Small intestine (tissue), 16 donors: ENCODE results near the gene DLX2. TPM values are rescaled to one million over a fixed set of nuclear protein-coding genes. Genes with fewer than 3 reads are reported as not detected.
A peak's percentile ranks its signal among the peaks of the same experiment; 100 is the strongest.
"Not testable (repeated sequence)": the region's sequence is repeated elsewhere in the genome, so short reads cannot be mapped to it uniquely, and the experiment has no call there.

Experiments used
- DNase-seq, 2 donors: peaks; one replicate each; pipeline versions ENCODE4 v3.0.0 to v3.0.0-alpha.2; 2013
- FAIRE-seq: peaks from 2 replicates; lab custom pipeline; 2012; peaks lifted over from hg19 to GRCh38; lab: Jason Lieb, UNC
- H3K27ac ChIP-seq, 3 donors: one replicate each; pipeline ENCODE4 v1.5.1; 2013; ENCODE audit warnings: low read length in 2 of 3, mild to moderate bottlenecking in 2 of 3, control low read depth in 1 of 3, inconsistent platforms in 1 of 3, low read depth in 1 of 3, moderate library complexity in 1 of 3
- H3K27me3 ChIP-seq, 3 donors: one replicate each; pipeline ENCODE4 v1.6.1; 2013; ENCODE audit warnings: low read length in 3 of 3, inconsistent platforms in 1 of 3; ENCODE audit not compliant: control insufficient read depth in 3 of 3, insufficient read depth in 3 of 3
- H3K36me3 ChIP-seq, 3 donors: one replicate each; pipeline ENCODE4 v1.6.1; 2013; ENCODE audit warnings: low read length in 3 of 3, inconsistent platforms in 1 of 3, low read depth in 1 of 3, mild to moderate bottlenecking in 1 of 3, moderate library complexity in 1 of 3; ENCODE audit not compliant: control insufficient read depth in 3 of 3, insufficient read depth in 2 of 3
- H3K4me1 ChIP-seq, 3 donors: one replicate each; pipeline ENCODE4 v1.6.1; 2013; ENCODE audit warnings: low read length in 2 of 3, inconsistent platforms in 1 of 3, low read depth in 1 of 3, mild to moderate bottlenecking in 1 of 3, moderate library complexity in 1 of 3; ENCODE audit not compliant: control insufficient read depth in 3 of 3, insufficient read depth in 2 of 3
- H3K4me3 ChIP-seq, 3 donors: one replicate each; pipeline ENCODE4 v1.5.1; 2013; ENCODE audit warnings: low read length in 3 of 3, control low read depth in 1 of 3, inconsistent platforms in 1 of 3, low read depth in 1 of 3, mild to moderate bottlenecking in 1 of 3, moderate library complexity in 1 of 3
- H3K9me3 ChIP-seq, 2 donors: one replicate each; pipeline ENCODE4 v1.6.1; 2013; ENCODE audit warnings: low read depth in 1 of 2, low read length in 1 of 2; ENCODE audit not compliant: control insufficient read depth in 2 of 2, insufficient read depth in 1 of 2
- WGBS, 3 donors: extraction: QIAGEN DNeasy Blood & Tissue Kit; methylation state at CpG; one replicate each; pipeline ENCODE4 v1.1.7; 2013; 5-methylcytosine and 5-hydroxymethylcytosine counted together
- long read RNA-seq, 10 donors: transcript quantifications; one replicate each; lab custom pipeline, GENCODE V29; 2026
- polyA plus RNA-seq, 4 donors: library from polyadenylated mRNA; stranded (reverse) in 3 of 4; unstranded in 1 of 4; fragments of 200-250 nt in 3 of 4; fragments of 120-200 nt in 1 of 4; gene quantifications; one replicate each; pipeline versions ENCODE4 v1.2.1 to v1.2.3, GENCODE V29; 2013
- donor health status: healthy with polysubstance abuse.
- donor health status: control.
- donor health status: control.
- donor health status: Bipolar disorder and iron deficiency.
- donor health status: healthy.

The DLX2 gene
- under 1 TPM in 2 of 4 donors, not detected in 2; 0.18 to 0.19 TPM for polyA plus RNA-seq
- long read RNA-seq, donor 1: 0 reads
- long read RNA-seq, donor 2: 0 reads
- long read RNA-seq, donor 3: 0 reads
- long read RNA-seq, donor 4: 0 reads
- long read RNA-seq, donor 5: 0 reads
- long read RNA-seq, donor 6: 0 reads
- long read RNA-seq, donor 7: 0 reads
- long read RNA-seq, donor 8: 0 reads
- long read RNA-seq, donor 9: 0 reads
- long read RNA-seq, donor 10, partial matches to known transcripts: 0 of 1 reads
- long read RNA-seq, donor 10, other reads (novel, unspliced or antisense): 0 of 1 reads

- Histone ChIP-seq H3K27ac (peak within 1 kb of the TSS in 1 of 3 donors; percentile 1), H3K27me3 (peaks cover 0 to 100% (median 63%) of the 10 kb centered on the region in 3 donors), H3K4me3 (peak within 1 kb of the TSS; percentile 23 to 50 (median 36)), H3K4me1 (peaks cover 5 to 38% (median 6%) of the 10 kb centered on the region in 3 donors), H3K36me3 (no peaks in the 10 kb centered on the region), H3K9me3 (no peaks in the 10 kb centered on the region)
- DNase-seq (peak; percentile 79 to 93), FAIRE-seq (no peak)
- 0 to 1% (median 1%) methylated on average over 71 to 74 of the region's 74 CpGs for WGBS, 3 donors
These were observed at the start of gene DLX2 for GRCh38 chr2:172102391-172103359. DLX2 (minus strand) TSS chr2:172102900; CDS start chr2:172102538, 362 bp downstream.

- H3K27me3 ChIP-seq: peaks cover 0 to 6% (median 0%) of the 10 kb centered on the region in 3 donors
- no peak overlapping the region for H3K4me3 ChIP-seq
- H3K9me3 ChIP-seq: no peaks in the 10 kb centered on the region
- no peaks in the 10 kb centered on the region for H3K4me1 ChIP-seq
- 82 to 88% (median 84%) methylated on average over 11 of the region's 11 CpGs for WGBS, 3 donors
- no peak for FAIRE-seq
- no peak for DNase-seq
- no peaks in the 10 kb centered on the region for H3K36me3 ChIP-seq
- no peak overlapping the region for H3K27ac ChIP-seq
These were observed 45.4 kb upstream of the DLX2 start for GRCh38 chr2:172147944-172148650.

GRCh38 chr2:172143817-172144216, 41.1 kb upstream of the DLX2 start:
- no peaks in the 10 kb centered on the region for H3K36me3 ChIP-seq
- H3K4me3 ChIP-seq: no peak overlapping the region
- H3K27ac ChIP-seq: no peak overlapping the region
- FAIRE-seq (no peak), DNase-seq (no peak)
- H3K27me3 ChIP-seq: peaks cover 0 to 6% (median 0%) of the 10 kb centered on the region in 3 donors
- H3K9me3 ChIP-seq: no peaks in the 10 kb centered on the region
- H3K4me1 ChIP-seq: no peaks in the 10 kb centered on the region

- 69 to 88% (median 84%) methylated on average over 1 of the region's 1 CpG for WGBS, 3 donors
- DNase-seq, FAIRE-seq: not testable (repeated sequence)
These were observed 36.0 kb upstream of the DLX2 start for GRCh38 chr2:172138727-172139126.

GRCh38 chr2:172137943-172138342, 35.2 kb upstream of the DLX2 start:
- no peak for FAIRE-seq
- Histone ChIP-seq H3K9me3 (no peaks in the 10 kb centered on the region), H3K27me3 (peaks cover 0 to 3% (median 0%) of the 10 kb centered on the region in 3 donors), H3K27ac (no peak overlapping the region), H3K36me3 (no peaks in the 10 kb centered on the region), H3K4me1 (no peaks in the 10 kb centered on the region), H3K4me3 (no peak overlapping the region)
- 72 to 82% (median 77%) methylated on average over 2 of the region's 2 CpGs for WGBS, 3 donors
- peak in 1 of 2 donors; percentile 5 for DNase-seq

More at GRCh38 chr2:172138727-172139126, 36.0 kb upstream of the DLX2 start:
- H3K9me3 ChIP-seq, H3K4me1 ChIP-seq, H3K27me3 ChIP-seq, H3K36me3 ChIP-seq, H3K27ac ChIP-seq, H3K4me3 ChIP-seq: not testable (repeated sequence)

- WGBS, 3 donors: 68 to 79% (median 73%) methylated on average over 2 of the region's 2 CpGs
- peaks cover 0 to 6% (median 0%) of the 10 kb centered on the region in 3 donors for H3K27me3 ChIP-seq
- no peak overlapping the region for H3K4me3 ChIP-seq
- H3K9me3 ChIP-seq: no peaks in the 10 kb centered on the region
- DNase-seq (no peak), FAIRE-seq (no peak)
- H3K4me1 ChIP-seq: no peaks in the 10 kb centered on the region
- no peaks in the 10 kb centered on the region for H3K36me3 ChIP-seq
- no peak overlapping the region for H3K27ac ChIP-seq
These were observed 34.4 kb upstream of the DLX2 start for GRCh38 chr2:172137109-172137508.

- FAIRE-seq: no peak
- Histone ChIP-seq H3K27me3 (peaks cover 0 to 8% (median 0%) of the 10 kb centered on the region in 3 donors), H3K4me1 (no peaks in the 10 kb centered on the region), H3K36me3 (no peaks in the 10 kb centered on the region), H3K9me3 (no peaks in the 10 kb centered on the region), H3K4me3 (no peak overlapping the region), H3K27ac (no peak overlapping the region)
- no peak for DNase-seq
- WGBS, 3 donors: 93 to 94% (median 93%) methylated on average over 4 of the region's 4 CpGs
These were observed 32.7 kb upstream of the DLX2 start for GRCh38 chr2:172135446-172135845.

GRCh38 chr2:172134270-172134669, 31.6 kb upstream of the DLX2 start:
- H3K4me3 ChIP-seq: no peak overlapping the region
- H3K36me3 ChIP-seq: no peaks in the 10 kb centered on the region
- WGBS, 3 donors: 70 to 80% (median 80%) methylated on average over 3 of the region's 3 CpGs
- no peaks in the 10 kb centered on the region for H3K9me3 ChIP-seq
- no peaks in the 10 kb centered on the region for H3K4me1 ChIP-seq
- H3K27me3 ChIP-seq: peaks cover 0 to 8% (median 0%) of the 10 kb centered on the region in 3 donors
- DNase-seq (no peak), FAIRE-seq (no peak)
- no peak overlapping the region for H3K27ac ChIP-seq
